Measurements from ENCODE around the gene PUS1. TPM values are rescaled to one million over a fixed set of nuclear protein-coding genes. Genes with fewer than 3 reads are reported as not detected.

The PUS1 gene
- total RNA-seq, 2 experiments from 2014 or later = 32.9 to 34.7 TPM

- Mint-ChIP-seq H3K36me3 (ENCODE audit: low read depth) (no peaks in the 10 kb centered on the region), H3K4me1 (peaks cover 8% of the 10 kb centered on the region), H3K27me3 (no peaks in the 10 kb centered on the region), H3K9me3 (no peaks in the 10 kb centered on the region), H3K4me3 (no peak overlapping the region), H3K27ac (no peak overlapping the region)
- DNase-seq = no peak
- CTCF ChIA-PET = no interaction called here
- POLR2A ChIA-PET = no interaction called here
These were observed 6.3 kb upstream of the PUS1 start for GRCh38 chr12:131922772-131923171.

- H3K27me3 Mint-ChIP-seq = no peaks in the 10 kb centered on the region
- CTCF ChIA-PET = interaction anchor here (0.7 kb wide), 1 partner anchor 85 kb away, joined by 3 read pairs; no protein-coding TSS in a partner anchor
- POLR2A ChIA-PET = no interaction called here
- H3K9me3 Mint-ChIP-seq = no peaks in the 10 kb centered on the region
- H3K36me3 Mint-ChIP-seq (ENCODE audit: low read depth) = no peaks in the 10 kb centered on the region
- no peak overlapping the region for H3K4me3 Mint-ChIP-seq
- peaks cover 12% of the 10 kb centered on the region for H3K4me1 Mint-ChIP-seq
- H3K27ac Mint-ChIP-seq = no peak overlapping the region
- DNase-seq = no peak
These were observed 5.8 kb upstream of the PUS1 start for GRCh38 chr12:131923260-131923659.

- Mint-ChIP-seq H3K27me3 (no peaks in the 10 kb centered on the region), H3K9me3 (no peaks in the 10 kb centered on the region), H3K4me1 (peaks cover 29% of the 10 kb centered on the region), H3K4me3 (peak overlapping the region; percentile 83), H3K27ac (peak overlapping the region; percentile 87), H3K36me3 (ENCODE audit: low read depth) (peaks cover 11% of the 10 kb centered on the region)
- no peak for DNase-seq
- ChIA-PET POLR2A (interaction anchor here (0.8 to 3.8 kb wide), 3 partner anchors 22 to 251 kb away, joined by 3 to 34 read pairs (median 31); partner anchors contain the start of gene EP400), CTCF (interaction anchor here (0.6 to 1.2 kb wide), 4 partner anchors 10 to 158 kb away, joined by 3 to 8 read pairs (median 4); no protein-coding TSS in a partner anchor)
These were observed 1.7 kb upstream of the PUS1 start for GRCh38 chr12:131927110-131928079.

GRCh38 chr12:131928080-131928710 lies 881 bp upstream of the PUS1 start:
- DNase-seq = no peak
- ChIA-PET CTCF (interaction anchor here (0.6 to 1.2 kb wide), 5 partner anchors 10 to 660 kb away, joined by 3 to 8 read pairs (median 3); no protein-coding TSS in a partner anchor), POLR2A (interaction anchor here (0.8 to 3.8 kb wide), 4 partner anchors 22 to 250 kb away, joined by 3 to 34 read pairs (median 18); partner anchors contain the start of gene EP400)
- H3K27ac Mint-ChIP-seq = peak overlapping the region; percentile 87
- H3K36me3 Mint-ChIP-seq (ENCODE audit: low read depth) = peaks cover 17% of the 10 kb centered on the region
- H3K4me3 Mint-ChIP-seq = peak overlapping the region; percentile 83
- H3K9me3 Mint-ChIP-seq = no peaks in the 10 kb centered on the region
- no peaks in the 10 kb centered on the region for H3K27me3 Mint-ChIP-seq
- H3K4me1 Mint-ChIP-seq = peaks cover 31% of the 10 kb centered on the region

GRCh38 chr12:131929581-131930456 lies 743 bp downstream of the PUS1 start:
- Mint-ChIP-seq H3K4me3 (peak overlapping the region; percentile 99), H3K4me1 (peaks cover 27% of the 10 kb centered on the region), H3K27me3 (no peaks in the 10 kb centered on the region), H3K36me3 (ENCODE audit: low read depth) (peaks cover 25% of the 10 kb centered on the region), H3K9me3 (no peaks in the 10 kb centered on the region), H3K27ac (peak overlapping the region; percentile 91)
- peak; percentile 60 for DNase-seq
- CTCF ChIA-PET = interaction anchor here (0.6 to 1.5 kb wide), 5 partner anchors 9 to 94 kb away, joined by 3 to 8 read pairs (median 4); partner anchors contain the start of gene EP400
- POLR2A ChIA-PET = interaction anchor here (0.6 to 3.8 kb wide), 17 partner anchors 11 to 1049 kb away, joined by 3 to 34 read pairs (median 4); partner anchors contain the start of genes EP400 and SFSWAP

- no peak for DNase-seq
- Mint-ChIP-seq H3K9me3 (no peaks in the 10 kb centered on the region), H3K36me3 (ENCODE audit: low read depth) (peaks cover 28% of the 10 kb centered on the region), H3K4me1 (peaks cover 26% of the 10 kb centered on the region), H3K4me3 (peak overlapping the region; percentile 76), H3K27me3 (no peaks in the 10 kb centered on the region), H3K27ac (peak overlapping the region; percentile 82)
- ChIA-PET CTCF (interaction anchor here (0.6 to 1.5 kb wide), 5 partner anchors 8 to 95 kb away, joined by 3 to 8 read pairs (median 4); partner anchors contain the start of gene EP400), POLR2A (interaction anchor here (0.6 to 3.8 kb wide), 13 partner anchors 10 to 1050 kb away, joined by 3 to 34 read pairs (median 5); partner anchors contain the start of genes EP400 and SFSWAP)
These were observed 1.4 kb downstream of the PUS1 start for GRCh38 chr12:131930510-131930909.

GRCh38 chr12:131933387-131933786 lies 4.3 kb downstream of the PUS1 start:
- ChIA-PET CTCF (no interaction called here), POLR2A (no interaction called here)
- Mint-ChIP-seq H3K27me3 (no peaks in the 10 kb centered on the region), H3K36me3 (ENCODE audit: low read depth) (peaks cover 37% of the 10 kb centered on the region), H3K27ac (no peak overlapping the region), H3K4me3 (no peak overlapping the region), H3K9me3 (no peaks in the 10 kb centered on the region), H3K4me1 (peaks cover 21% of the 10 kb centered on the region)
- no peak for DNase-seq

GRCh38 chr12:131934535-131934934 lies 5.5 kb downstream of the PUS1 start:
- peaks cover 42% of the 10 kb centered on the region for H3K36me3 Mint-ChIP-seq (ENCODE audit: low read depth)
- DNase-seq = no peak
- peaks cover 19% of the 10 kb centered on the region for H3K4me1 Mint-ChIP-seq
- ChIA-PET POLR2A (no interaction called here), CTCF (no interaction called here)
- no peaks in the 10 kb centered on the region for H3K9me3 Mint-ChIP-seq
- no peak overlapping the region for H3K4me3 Mint-ChIP-seq
- H3K27me3 Mint-ChIP-seq = no peaks in the 10 kb centered on the region
- no peak overlapping the region for H3K27ac Mint-ChIP-seq

GRCh38 chr12:131938082-131938481 lies 9.0 kb downstream of the PUS1 start:
- Mint-ChIP-seq H3K4me3 (no peak overlapping the region), H3K27me3 (no peaks in the 10 kb centered on the region), H3K4me1 (peaks cover 2% of the 10 kb centered on the region), H3K36me3 (ENCODE audit: low read depth) (peaks cover 46% of the 10 kb centered on the region), H3K9me3 (no peaks in the 10 kb centered on the region), H3K27ac (no peak overlapping the region)
- no peak for DNase-seq
- POLR2A ChIA-PET = interaction anchor here (0.9 kb wide), 1 partner anchor 227 kb away, joined by 3 read pairs; the partner anchor contains the start of gene SFSWAP
- CTCF ChIA-PET = interaction anchor here (0.6 to 1.1 kb wide), 2 partner anchors 8 to 10 kb away, joined by 4 to 8 read pairs; no protein-coding TSS in a partner anchor

GRCh38 chr12:131939007-131939406 lies 9.9 kb downstream of the PUS1 start:
- Mint-ChIP-seq H3K4me1 (peaks cover 2% of the 10 kb centered on the region), H3K27me3 (no peaks in the 10 kb centered on the region), H3K36me3 (ENCODE audit: low read depth) (peaks cover 46% of the 10 kb centered on the region), H3K4me3 (no peak overlapping the region), H3K27ac (no peak overlapping the region), H3K9me3 (no peaks in the 10 kb centered on the region)
- DNase-seq = no peak
- POLR2A ChIA-PET = interaction anchor here (0.6 kb wide), 1 partner anchor 139 kb away, joined by 3 read pairs; no protein-coding TSS in a partner anchor
- CTCF ChIA-PET = interaction anchor here (1.1 kb wide), 1 partner anchor 9 kb away, joined by 4 read pairs; no protein-coding TSS in a partner anchor

- H3K36me3 Mint-ChIP-seq (ENCODE audit: low read depth) = peaks cover 47% of the 10 kb centered on the region
- CTCF ChIA-PET = no interaction called here
These were observed 11.1 kb downstream of the PUS1 start for GRCh38 chr12:131940141-131940547.

More at GRCh38 chr12:131940141-131940547, 11.1 kb downstream of the PUS1 start:
- H3K9me3 Mint-ChIP-seq = no peaks in the 10 kb centered on the region
- POLR2A ChIA-PET = interaction anchor here (1.8 kb wide), 1 partner anchor 10 kb away, joined by 6 read pairs; no protein-coding TSS in a partner anchor
- H3K4me3 Mint-ChIP-seq = no peak overlapping the region
- no peaks in the 10 kb centered on the region for H3K27me3 Mint-ChIP-seq
- H3K4me1 Mint-ChIP-seq = peaks cover 2% of the 10 kb centered on the region
- no peak overlapping the region for H3K27ac Mint-ChIP-seq
- DNase-seq = no peak
